Nephron progenitor cell (in vitro differentiated cells): ENCODE results near the gene AMIGO2.

Experiments used
- DNase-seq: peaks from one replicate; pipeline ENCODE4 v3.0.0; 2021
- H3K27ac Mint-ChIP-seq: 2 replicates; pipeline ENCODE4 v1.8.0; 2021; ENCODE audit warnings: mild to moderate bottlenecking, moderate library complexity, mixed read lengths
- H3K27me3 Mint-ChIP-seq: 2 replicates; pipeline ENCODE4 v1.8.0; 2021; ENCODE audit warnings: mild to moderate bottlenecking, low read depth, mixed read lengths; ENCODE audit not compliant: poor library complexity
- H3K36me3 Mint-ChIP-seq: 2 replicates; pipeline ENCODE4 v1.8.0; 2021; ENCODE audit warnings: low read depth, mixed read lengths
- H3K4me1 Mint-ChIP-seq: 2 replicates; pipeline ENCODE4 v1.8.0; 2021; ENCODE audit warnings: mixed read lengths
- H3K4me3 Mint-ChIP-seq: 2 replicates; pipeline ENCODE4 v1.8.0; 2021; ENCODE audit warnings: mild to moderate bottlenecking, moderate library complexity, mixed read lengths
- H3K9me3 Mint-ChIP-seq: 2 replicates; pipeline ENCODE4 v1.8.0; 2021; ENCODE audit warnings: mild to moderate bottlenecking, moderate library complexity, mixed read lengths
- CTCF ChIP-seq: fragments of 200-600 bp; sonication (generic); IDR thresholded peaks from 2 replicates; pipeline ENCODE4 v1.5.0; 2021; ENCODE audit warnings: antibody characterized with exemption

Gene AMIGO2

GRCh38 chr12:47077206-47078085 is 2.3 kb downstream of the AMIGO2 start:
- H3K27ac Mint-ChIP-seq: no peak overlapping the region
- H3K9me3 Mint-ChIP-seq: no peaks in the 10 kb centered on the region
- no peak for DNase-seq
- H3K4me1 Mint-ChIP-seq: peaks cover 18% of the 10 kb centered on the region
- H3K4me3 Mint-ChIP-seq: peak overlapping the region; percentile 41
- H3K27me3 Mint-ChIP-seq: peaks cover 42% of the 10 kb centered on the region
- no peak for TF ChIP-seq CTCF
- no peaks in the 10 kb centered on the region for H3K36me3 Mint-ChIP-seq

GRCh38 chr12:47075192-47076084 is 4.3 kb downstream of the AMIGO2 start:
- H3K4me3 Mint-ChIP-seq: no peak overlapping the region

GRCh38 chr12:47074757-47075156 is 5.0 kb downstream of the AMIGO2 start:
- no peak overlapping the region for H3K4me3 Mint-ChIP-seq
- no peak overlapping the region for H3K27ac Mint-ChIP-seq
- H3K4me1 Mint-ChIP-seq: peaks cover 9% of the 10 kb centered on the region
- TF ChIP-seq CTCF: no peak
- H3K9me3 Mint-ChIP-seq: no peaks in the 10 kb centered on the region
- no peaks in the 10 kb centered on the region for H3K36me3 Mint-ChIP-seq
- DNase-seq: no peak
- H3K27me3 Mint-ChIP-seq: peaks cover 26% of the 10 kb centered on the region

More at GRCh38 chr12:47075192-47076084, 4.3 kb downstream of the AMIGO2 start:
- peaks cover 30% of the 10 kb centered on the region for H3K27me3 Mint-ChIP-seq
- DNase-seq: no peak
- no peak overlapping the region for H3K27ac Mint-ChIP-seq
- H3K9me3 Mint-ChIP-seq: no peaks in the 10 kb centered on the region
- TF ChIP-seq CTCF: no peak
- H3K36me3 Mint-ChIP-seq: no peaks in the 10 kb centered on the region
- H3K4me1 Mint-ChIP-seq: peaks cover 13% of the 10 kb centered on the region

GRCh38 chr12:47073951-47074350 is 5.8 kb downstream of the AMIGO2 start:
- no peak overlapping the region for H3K27ac Mint-ChIP-seq
- no peak for DNase-seq
- H3K4me3 Mint-ChIP-seq: no peak overlapping the region
- H3K4me1 Mint-ChIP-seq: peaks cover 5% of the 10 kb centered on the region
- no peaks in the 10 kb centered on the region for H3K9me3 Mint-ChIP-seq
- peaks cover 21% of the 10 kb centered on the region for H3K27me3 Mint-ChIP-seq
- no peaks in the 10 kb centered on the region for H3K36me3 Mint-ChIP-seq
- TF ChIP-seq CTCF: no peak

- H3K9me3 Mint-ChIP-seq: no peaks in the 10 kb centered on the region
- peak; percentile 47 for TF ChIP-seq CTCF
- H3K36me3 Mint-ChIP-seq: no peaks in the 10 kb centered on the region
- no peak overlapping the region for H3K27ac Mint-ChIP-seq
- H3K4me3 Mint-ChIP-seq: no peak overlapping the region
- peaks cover 20% of the 10 kb centered on the region for H3K4me1 Mint-ChIP-seq
- peaks cover 7% of the 10 kb centered on the region for H3K27me3 Mint-ChIP-seq
- no peak for DNase-seq
Observed at GRCh38 chr12:47071241-47071852, 8.4 kb downstream of the AMIGO2 start.
